ENCODE measurements around the gene GATAD2A. TPM values are rescaled to one million over a fixed set of nuclear protein-coding genes. Genes with fewer than 3 reads are reported as not detected.

Gene GATAD2A
- total and polyA plus RNA-seq, 4 donors = 14.2 to 44.1 (median 35.0) TPM

DNA sequence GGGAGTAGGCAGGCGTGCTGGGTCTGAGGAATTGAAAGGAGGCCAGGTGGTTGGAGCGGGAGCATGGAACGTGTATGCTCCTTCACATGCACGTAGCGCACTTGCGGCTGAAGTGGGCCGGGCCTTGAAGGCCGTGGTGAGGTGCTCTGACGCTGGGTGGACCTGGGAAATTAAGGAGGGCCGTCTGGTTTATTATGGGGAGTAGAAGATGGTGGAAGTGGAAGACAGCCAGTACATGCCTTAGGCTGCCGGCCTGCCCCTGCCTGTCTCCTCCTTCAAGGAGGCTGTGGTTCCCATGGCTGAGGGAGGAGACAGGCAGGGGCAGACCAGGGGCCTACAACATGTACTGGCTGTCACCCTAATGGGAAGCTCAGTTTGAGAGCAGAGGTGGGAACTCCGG, 23.9 kb downstream of the GATAD2A start:
- H3K27me3 ChIP-seq (ENCODE audit: control insufficient read depth, insufficient read depth, low read length) = no peaks in the 10 kb centered on the region
- WGBS (ENCODE audit: insufficient coverage) = 91% methylated on average over 12 of the region's 12 CpGs

DNA sequence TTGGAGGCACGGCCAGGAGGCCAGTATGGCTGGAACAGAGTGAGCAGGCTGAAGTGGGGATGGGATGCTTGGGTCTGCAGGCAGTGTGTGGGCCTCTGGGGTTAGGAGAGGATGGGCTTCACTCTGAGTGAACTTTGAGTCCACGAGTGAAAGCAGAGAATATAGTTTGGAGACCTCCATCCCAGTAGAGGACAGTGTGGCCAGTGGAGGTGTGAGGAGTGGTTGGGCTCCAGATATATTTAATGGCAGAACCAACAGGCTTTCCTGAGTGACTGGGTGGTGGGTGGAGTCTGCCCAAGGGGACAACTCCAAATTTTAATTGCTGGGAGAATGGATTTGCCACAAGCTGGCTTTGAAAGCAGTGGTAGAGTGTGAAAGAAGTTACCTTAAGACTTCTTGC, 27.3 kb downstream of the GATAD2A start:
- Histone ChIP-seq H3K4me3 (ENCODE audit: low read depth, low read length) (no peak overlapping the region), H3K27me3 (ENCODE audit: control insufficient read depth, insufficient read depth, low read length) (no peaks in the 10 kb centered on the region), H3K36me3 (ENCODE audit: control insufficient read depth, insufficient read depth, low read length) (peaks cover 16% of the 10 kb centered on the region), H3K27ac (ENCODE audit: low read depth, low read length) (no peak overlapping the region), H3K4me1 (ENCODE audit: control insufficient read depth, insufficient read depth, low read length) (no peaks in the 10 kb centered on the region), H3K9me3 (ENCODE audit: control insufficient read depth, insufficient read depth, low read length) (no peaks in the 10 kb centered on the region)
- WGBS (ENCODE audit: insufficient coverage) = 93% methylated on average over 2 of the region's 2 CpGs
- DNase-seq (ENCODE audit: low read depth in 4 of 6, low spot score in 6 of 6) = no peak

More for the DNA sequence above, 23.9 kb downstream of the GATAD2A start:
- Histone ChIP-seq H3K36me3 (ENCODE audit: control insufficient read depth, insufficient read depth, low read length) (peaks cover 12% of the 10 kb centered on the region), H3K27ac (ENCODE audit: low read depth, low read length) (no peak overlapping the region), H3K4me1 (ENCODE audit: control insufficient read depth, insufficient read depth, low read length) (peaks cover 8% of the 10 kb centered on the region), H3K4me3 (ENCODE audit: low read depth, low read length) (no peak overlapping the region), H3K9me3 (ENCODE audit: control insufficient read depth, insufficient read depth, low read length) (no peaks in the 10 kb centered on the region)
- DNase-seq (ENCODE audit: low read depth in 4 of 6, low spot score in 6 of 6) = no peak

- H3K36me3 ChIP-seq (ENCODE audit: control insufficient read depth, insufficient read depth, low read length) = peaks cover 10% of the 10 kb centered on the region
- no peak overlapping the region for H3K27ac ChIP-seq (ENCODE audit: low read depth, low read length)
- no peak for DNase-seq (ENCODE audit: low read depth in 4 of 6, low spot score in 6 of 6)
- H3K27me3 ChIP-seq (ENCODE audit: control insufficient read depth, insufficient read depth, low read length) = no peaks in the 10 kb centered on the region
- 88% methylated on average over 1 of the region's 3 CpGs for WGBS (ENCODE audit: insufficient coverage)
- H3K4me3 ChIP-seq (ENCODE audit: low read depth, low read length) = no peak overlapping the region
- no peaks in the 10 kb centered on the region for H3K9me3 ChIP-seq (ENCODE audit: control insufficient read depth, insufficient read depth, low read length)
- H3K4me1 ChIP-seq (ENCODE audit: control insufficient read depth, insufficient read depth, low read length) = peaks cover 5% of the 10 kb centered on the region
These were observed 28.3 kb downstream of the GATAD2A start for GRCh38 chr19:19433666-19434213.

- Histone ChIP-seq H3K9me3 (ENCODE audit: control insufficient read depth, insufficient read depth, low read length) (no peaks in the 10 kb centered on the region), H3K27ac (ENCODE audit: low read depth, low read length) (no peak overlapping the region), H3K4me1 (ENCODE audit: control insufficient read depth, insufficient read depth, low read length) (peaks cover 5% of the 10 kb centered on the region), H3K4me3 (ENCODE audit: low read depth, low read length) (no peak overlapping the region), H3K27me3 (ENCODE audit: control insufficient read depth, insufficient read depth, low read length) (no peaks in the 10 kb centered on the region), H3K36me3 (ENCODE audit: control insufficient read depth, insufficient read depth, low read length) (peaks cover 4% of the 10 kb centered on the region)
- DNase-seq (ENCODE audit: low read depth in 4 of 6, low spot score in 6 of 6) = no peak
- 83% methylated on average over 6 of the region's 8 CpGs for WGBS (ENCODE audit: insufficient coverage)
These were observed 29.1 kb downstream of the GATAD2A start for GRCh38 chr19:19434483-19435045.

- DNase-seq (ENCODE audit: low read depth in 4 of 6, low spot score in 6 of 6) = no peak
- WGBS (ENCODE audit: insufficient coverage) = 81% methylated on average over 10 of the region's 10 CpGs
- Histone ChIP-seq H3K9me3 (ENCODE audit: control insufficient read depth, insufficient read depth, low read length) (no peaks in the 10 kb centered on the region), H3K36me3 (ENCODE audit: control insufficient read depth, insufficient read depth, low read length) (peaks cover 4% of the 10 kb centered on the region), H3K27me3 (ENCODE audit: control insufficient read depth, insufficient read depth, low read length) (no peaks in the 10 kb centered on the region), H3K27ac (ENCODE audit: low read depth, low read length) (no peak overlapping the region), H3K4me1 (ENCODE audit: control insufficient read depth, insufficient read depth, low read length) (peaks cover 5% of the 10 kb centered on the region), H3K4me3 (ENCODE audit: low read depth, low read length) (no peak overlapping the region)
These were observed 30.7 kb downstream of the GATAD2A start for GRCh38 chr19:19436137-19436691.

GRCh38 chr19:19438366-19439175, 33.1 kb downstream of the GATAD2A start:
- Histone ChIP-seq H3K4me1 (ENCODE audit: control insufficient read depth, insufficient read depth, low read length) (peaks cover 5% of the 10 kb centered on the region), H3K27ac (ENCODE audit: low read depth, low read length) (no peak overlapping the region)
- WGBS (ENCODE audit: insufficient coverage) = 100% methylated on average over 1 of the region's 4 CpGs

DNA sequence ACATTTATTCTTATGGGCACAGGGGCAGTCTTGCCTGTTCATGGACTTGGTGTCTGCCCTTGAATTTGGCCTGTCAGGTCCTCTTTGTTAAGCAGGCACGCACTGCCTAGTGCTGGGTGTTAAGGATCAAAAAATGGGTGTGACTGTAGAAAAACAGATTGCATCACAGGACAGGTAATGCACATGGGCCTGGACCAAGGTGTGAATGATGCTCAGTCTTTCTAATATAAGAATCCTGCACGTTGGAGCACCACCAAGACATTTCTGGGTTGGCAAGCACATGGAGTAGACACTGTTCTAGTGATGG, 33.7 kb downstream of the GATAD2A start:
- WGBS (ENCODE audit: insufficient coverage) = 100% methylated on average over 2 of the region's 2 CpGs
- DNase-seq (ENCODE audit: low read depth in 4 of 6, low spot score in 6 of 6) = no peak
- H3K4me3 ChIP-seq (ENCODE audit: low read depth, low read length) = no peak overlapping the region
- H3K36me3 ChIP-seq (ENCODE audit: control insufficient read depth, insufficient read depth, low read length) = peaks cover 4% of the 10 kb centered on the region
- H3K9me3 ChIP-seq (ENCODE audit: control insufficient read depth, insufficient read depth, low read length) = no peaks in the 10 kb centered on the region
- no peaks in the 10 kb centered on the region for H3K27me3 ChIP-seq (ENCODE audit: control insufficient read depth, insufficient read depth, low read length)
- peaks cover 5% of the 10 kb centered on the region for H3K4me1 ChIP-seq (ENCODE audit: control insufficient read depth, insufficient read depth, low read length)
- H3K27ac ChIP-seq (ENCODE audit: low read depth, low read length) = no peak overlapping the region

More at GRCh38 chr19:19438366-19439175, 33.1 kb downstream of the GATAD2A start:
- no peaks in the 10 kb centered on the region for H3K27me3 ChIP-seq (ENCODE audit: control insufficient read depth, insufficient read depth, low read length)
- DNase-seq (ENCODE audit: low read depth in 4 of 6, low spot score in 6 of 6) = no peak
- H3K4me3 ChIP-seq (ENCODE audit: low read depth, low read length) = no peak overlapping the region
- H3K9me3 ChIP-seq (ENCODE audit: control insufficient read depth, insufficient read depth, low read length) = no peaks in the 10 kb centered on the region
- H3K36me3 ChIP-seq (ENCODE audit: control insufficient read depth, insufficient read depth, low read length) = peaks cover 4% of the 10 kb centered on the region

DNA sequence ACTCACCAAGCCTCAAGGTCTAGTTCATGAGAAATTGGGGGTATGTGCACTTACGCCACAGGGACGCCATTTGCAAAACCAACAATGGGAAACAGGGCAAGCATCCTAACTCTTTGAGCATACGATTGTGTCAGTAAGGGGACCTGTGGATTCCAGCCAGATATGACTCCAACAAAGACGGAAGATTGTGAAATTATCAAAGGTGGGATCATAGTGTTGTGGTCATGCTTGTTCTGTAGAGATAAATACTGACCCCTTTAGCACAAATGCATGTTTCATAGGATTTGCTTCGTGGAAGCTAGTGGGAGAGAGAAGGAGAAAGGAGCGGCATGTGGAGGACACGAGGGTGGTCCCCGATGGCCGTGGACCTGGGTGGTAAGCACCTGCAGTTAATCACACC, 37.8 kb downstream of the GATAD2A start:
- Histone ChIP-seq H3K4me3 (ENCODE audit: low read depth, low read length) (no peak overlapping the region), H3K36me3 (ENCODE audit: control insufficient read depth, insufficient read depth, low read length) (peaks cover 4% of the 10 kb centered on the region), H3K9me3 (ENCODE audit: control insufficient read depth, insufficient read depth, low read length) (no peaks in the 10 kb centered on the region), H3K4me1 (ENCODE audit: control insufficient read depth, insufficient read depth, low read length) (peaks cover 12% of the 10 kb centered on the region), H3K27ac (ENCODE audit: low read depth, low read length) (no peak overlapping the region), H3K27me3 (ENCODE audit: control insufficient read depth, insufficient read depth, low read length) (no peaks in the 10 kb centered on the region)
- no peak for DNase-seq (ENCODE audit: low read depth in 4 of 6, low spot score in 6 of 6)
- WGBS (ENCODE audit: insufficient coverage) = 100% methylated on average over 4 of the region's 9 CpGs

DNA sequence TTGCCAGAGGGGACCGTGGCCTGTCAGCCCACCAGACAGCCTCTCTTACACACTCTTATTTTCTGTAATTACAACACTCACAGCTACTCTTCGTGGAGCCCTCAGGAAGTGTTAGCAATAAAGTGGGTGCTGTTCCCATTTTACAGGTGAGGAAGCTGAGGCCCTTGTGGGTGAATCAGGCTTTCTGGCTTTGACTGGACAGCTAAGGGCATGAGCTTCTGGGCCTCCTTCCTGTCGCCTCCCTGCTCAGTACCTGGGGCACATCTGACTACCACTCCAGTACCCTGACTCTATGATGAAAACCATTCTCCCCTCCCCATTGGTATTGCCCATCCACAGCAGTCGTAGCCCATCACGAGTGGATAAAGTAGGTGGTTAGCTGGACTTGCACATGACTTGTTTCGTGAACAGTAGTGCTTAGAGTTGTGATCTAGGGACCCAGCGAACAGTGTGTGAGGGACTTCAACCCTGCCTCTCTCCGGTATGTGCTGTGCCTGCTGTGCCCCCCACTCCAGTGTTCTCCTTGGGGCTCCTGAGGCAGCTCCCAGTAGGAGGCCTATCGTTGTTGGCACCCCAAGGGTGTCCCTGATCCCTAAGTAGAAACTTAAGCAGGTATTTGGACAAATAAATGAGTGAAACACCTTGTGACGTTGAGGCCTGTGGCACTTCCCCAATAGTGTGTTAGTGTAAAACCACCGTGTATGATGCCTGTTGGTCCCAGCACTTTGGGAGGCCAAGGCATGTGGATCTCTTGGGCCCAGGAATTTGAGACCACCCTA, 38.6 kb downstream of the GATAD2A start:
- H3K27ac ChIP-seq (ENCODE audit: low read depth, low read length) = no peak overlapping the region
- peaks cover 9% of the 10 kb centered on the region for H3K4me1 ChIP-seq (ENCODE audit: control insufficient read depth, insufficient read depth, low read length)
- no peak for DNase-seq (ENCODE audit: low read depth in 4 of 6, low spot score in 6 of 6)
- peaks cover 4% of the 10 kb centered on the region for H3K36me3 ChIP-seq (ENCODE audit: control insufficient read depth, insufficient read depth, low read length)
- H3K27me3 ChIP-seq (ENCODE audit: control insufficient read depth, insufficient read depth, low read length) = no peaks in the 10 kb centered on the region
- H3K4me3 ChIP-seq (ENCODE audit: low read depth, low read length) = no peak overlapping the region
- no peaks in the 10 kb centered on the region for H3K9me3 ChIP-seq (ENCODE audit: control insufficient read depth, insufficient read depth, low read length)
- 91% methylated on average over 7 of the region's 11 CpGs for WGBS (ENCODE audit: insufficient coverage)

All from spinal cord (tissue), 10 donors.